A549 (cell line): ENCODE data around the gene STAP2.

Source experiments
- NR3C1 ChIP-seq: fragments of >200 bp; sonication (Bioruptor Twin); formaldehyde crosslinking; IDR thresholded peaks from 3 replicates; pipeline ENCODE4 v1.6.1; 2017
- POLR2A ChIP-seq: IDR thresholded peaks from 2 replicates; pipeline ENCODE4 v1.6.1; 2012; ENCODE audit warnings: mild to moderate bottlenecking, low read length
- RAD21 ChIP-seq, 2 experiments: fragments of >200 bp in 1 of 2; sonication (Bioruptor Twin) in 1 of 2; formaldehyde crosslinking in 1 of 2; IDR thresholded peaks in 1 of 2; conservative IDR thresholded peaks in 1 of 2; 2 replicates in 1 of 2; 3 replicates in 1 of 2; pipeline ENCODE4 v1.6.1; 2012 to 2018; ENCODE audit warnings: inconsistent platforms in 1 of 2
- RCOR1 ChIP-seq: fragments of 150-350 bp; IDR thresholded peaks from 2 replicates; pipeline ENCODE4 v1.6.1; 2014; ENCODE audit warnings: antibody characterized with exemption, low read length, low read depth
- TF ChIP-seq, protein P1 (sequence below): fragments of >200 bp; sonication (Bioruptor Twin); formaldehyde crosslinking; IDR thresholded peaks from 3 replicates; pipeline ENCODE4 v1.5.1; 2016
- TF ChIP-seq, protein P2 (sequence below): IDR thresholded peaks from 2 replicates; pipeline ENCODE4 v1.6.1; 2012

DNA sequence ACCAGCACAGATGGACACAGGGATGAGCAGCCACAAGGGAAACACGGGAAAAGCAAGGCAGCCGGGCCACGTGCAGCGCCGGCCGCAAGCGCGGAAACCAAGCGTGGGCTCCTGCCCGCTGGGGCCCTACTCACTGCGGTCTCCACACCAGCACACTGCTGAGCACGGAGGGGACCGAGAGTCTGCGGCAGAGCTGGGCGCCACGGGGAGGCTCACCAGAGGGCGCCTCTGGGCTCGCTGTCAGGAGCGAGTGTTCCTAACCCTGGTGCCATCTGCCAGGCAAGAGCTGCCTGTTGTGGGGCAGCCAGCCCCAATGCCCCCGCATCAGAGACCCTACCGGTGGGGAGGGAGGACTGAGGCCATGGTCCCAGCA, 31.2 kb upstream of the STAP2 start:
- TF ChIP-seq POLR2A (no peak), NR3C1 (no peak), RAD21 (conservative IDR thresholded peaks at IDR 0.05 in 1 of 2, IDR thresholded peaks at IDR 0.05 in 1 of 2) (0 out of 5 replicates have a peak, but pooled peaks have one; percentile 22 to 29), RCOR1 (no peak)
- TF ChIP-seq, protein P1, sequence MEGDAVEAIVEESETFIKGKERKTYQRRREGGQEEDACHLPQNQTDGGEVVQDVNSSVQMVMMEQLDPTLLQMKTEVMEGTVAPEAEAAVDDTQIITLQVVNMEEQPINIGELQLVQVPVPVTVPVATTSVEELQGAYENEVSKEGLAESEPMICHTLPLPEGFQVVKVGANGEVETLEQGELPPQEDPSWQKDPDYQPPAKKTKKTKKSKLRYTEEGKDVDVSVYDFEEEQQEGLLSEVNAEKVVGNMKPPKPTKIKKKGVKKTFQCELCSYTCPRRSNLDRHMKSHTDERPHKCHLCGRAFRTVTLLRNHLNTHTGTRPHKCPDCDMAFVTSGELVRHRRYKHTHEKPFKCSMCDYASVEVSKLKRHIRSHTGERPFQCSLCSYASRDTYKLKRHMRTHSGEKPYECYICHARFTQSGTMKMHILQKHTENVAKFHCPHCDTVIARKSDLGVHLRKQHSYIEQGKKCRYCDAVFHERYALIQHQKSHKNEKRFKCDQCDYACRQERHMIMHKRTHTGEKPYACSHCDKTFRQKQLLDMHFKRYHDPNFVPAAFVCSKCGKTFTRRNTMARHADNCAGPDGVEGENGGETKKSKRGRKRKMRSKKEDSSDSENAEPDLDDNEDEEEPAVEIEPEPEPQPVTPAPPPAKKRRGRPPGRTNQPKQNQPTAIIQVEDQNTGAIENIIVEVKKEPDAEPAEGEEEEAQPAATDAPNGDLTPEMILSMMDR = 0 out of 3 replicates have a peak, but pooled peaks have one; percentile 23
- TF ChIP-seq, protein P2, sequence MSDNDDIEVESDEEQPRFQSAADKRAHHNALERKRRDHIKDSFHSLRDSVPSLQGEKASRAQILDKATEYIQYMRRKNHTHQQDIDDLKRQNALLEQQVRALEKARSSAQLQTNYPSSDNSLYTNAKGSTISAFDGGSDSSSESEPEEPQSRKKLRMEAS = no peak
